NCI-H1092 (cell line): ENCODE data around the gene MPPED1.

Experiments
- DNase-seq: peaks from one replicate; lab custom pipeline; 2025; lab: John Stamatoyannopoulos, UW

Gene MPPED1, protein sequence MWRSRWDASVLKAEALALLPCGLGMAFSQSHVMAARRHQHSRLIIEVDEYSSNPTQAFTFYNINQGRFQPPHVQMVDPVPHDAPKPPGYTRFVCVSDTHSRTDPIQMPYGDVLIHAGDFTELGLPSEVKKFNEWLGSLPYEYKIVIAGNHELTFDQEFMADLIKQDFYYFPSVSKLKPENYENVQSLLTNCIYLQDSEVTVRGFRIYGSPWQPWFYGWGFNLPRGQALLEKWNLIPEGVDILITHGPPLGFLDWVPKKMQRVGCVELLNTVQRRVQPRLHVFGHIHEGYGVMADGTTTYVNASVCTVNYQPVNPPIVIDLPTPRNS

GRCh38 chr22:43411869-43412807, at the start of gene MPPED1:
TSS of gene MPPED1 (plus strand) at chr22:43412014. CDS start at chr22:43424986, 12,972 bp downstream.
- DNase-seq: no peak

- DNase-seq: no peak
Measured at GRCh38 chr22:43363315-43364168, 48.3 kb upstream of the MPPED1 start.

DNA sequence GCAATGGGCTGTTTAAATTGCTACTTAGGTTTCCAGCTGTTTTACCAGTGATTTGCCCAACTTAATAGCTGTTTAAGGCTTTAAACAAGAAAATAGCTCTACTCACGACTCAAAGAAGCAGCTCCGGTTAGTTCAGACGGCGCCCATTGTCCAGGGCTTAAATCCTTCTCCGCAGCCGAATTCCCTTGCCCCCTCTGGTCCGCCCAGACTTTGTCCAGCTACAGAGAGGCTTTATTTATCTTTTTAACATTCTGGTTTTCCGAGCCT, 47.7 kb upstream of the MPPED1 start:
- no peak for DNase-seq

GRCh38 chr22:43365715-43366440, 45.9 kb upstream of the MPPED1 start:
- DNase-seq: no peak

DNA sequence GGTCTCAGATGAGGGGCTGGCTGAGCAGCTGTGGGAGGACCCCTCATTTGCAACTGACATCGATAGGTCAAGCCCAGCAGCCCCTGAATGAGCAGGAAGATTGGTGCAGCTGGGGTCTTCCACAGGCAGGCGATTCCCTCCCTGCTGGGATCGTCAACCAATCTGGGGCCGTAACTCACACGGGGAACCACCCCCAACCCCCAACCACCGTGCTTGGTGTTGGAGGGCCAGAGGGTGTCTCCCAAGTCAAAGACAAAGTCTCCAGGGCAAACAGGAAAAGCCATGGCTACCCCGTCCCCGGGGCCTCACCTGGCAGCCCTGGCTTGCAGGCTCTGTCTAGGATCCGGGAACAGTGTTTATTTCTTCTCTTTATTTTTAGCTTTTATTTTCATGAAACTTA, 41.8 kb upstream of the MPPED1 start:
- DNase-seq: no peak

DNA sequence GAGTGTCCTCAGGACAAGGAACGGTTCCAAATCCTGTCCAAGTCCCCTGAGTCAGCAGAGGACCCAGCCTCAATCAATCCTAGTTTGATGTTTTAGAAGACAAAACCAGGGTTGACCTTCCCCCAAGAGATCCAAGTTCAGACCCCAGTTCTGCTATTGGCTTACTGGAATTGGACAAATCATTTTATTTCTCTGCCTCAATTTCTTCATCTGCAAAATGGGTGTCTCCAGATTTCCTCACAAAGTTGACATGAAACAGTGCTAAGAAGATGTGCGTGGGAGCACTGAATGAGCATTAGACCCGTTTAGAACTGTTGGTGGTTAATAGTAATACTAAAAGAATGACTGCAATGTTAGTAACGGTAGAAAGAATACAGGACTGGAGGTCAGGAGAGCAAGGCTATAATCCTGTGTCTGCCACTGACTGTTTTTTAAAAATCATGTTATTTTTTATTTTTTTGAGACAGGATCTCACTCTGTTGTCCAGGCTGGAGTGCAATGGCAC, 35.8 kb upstream of the MPPED1 start:
- no peak for DNase-seq

DNA sequence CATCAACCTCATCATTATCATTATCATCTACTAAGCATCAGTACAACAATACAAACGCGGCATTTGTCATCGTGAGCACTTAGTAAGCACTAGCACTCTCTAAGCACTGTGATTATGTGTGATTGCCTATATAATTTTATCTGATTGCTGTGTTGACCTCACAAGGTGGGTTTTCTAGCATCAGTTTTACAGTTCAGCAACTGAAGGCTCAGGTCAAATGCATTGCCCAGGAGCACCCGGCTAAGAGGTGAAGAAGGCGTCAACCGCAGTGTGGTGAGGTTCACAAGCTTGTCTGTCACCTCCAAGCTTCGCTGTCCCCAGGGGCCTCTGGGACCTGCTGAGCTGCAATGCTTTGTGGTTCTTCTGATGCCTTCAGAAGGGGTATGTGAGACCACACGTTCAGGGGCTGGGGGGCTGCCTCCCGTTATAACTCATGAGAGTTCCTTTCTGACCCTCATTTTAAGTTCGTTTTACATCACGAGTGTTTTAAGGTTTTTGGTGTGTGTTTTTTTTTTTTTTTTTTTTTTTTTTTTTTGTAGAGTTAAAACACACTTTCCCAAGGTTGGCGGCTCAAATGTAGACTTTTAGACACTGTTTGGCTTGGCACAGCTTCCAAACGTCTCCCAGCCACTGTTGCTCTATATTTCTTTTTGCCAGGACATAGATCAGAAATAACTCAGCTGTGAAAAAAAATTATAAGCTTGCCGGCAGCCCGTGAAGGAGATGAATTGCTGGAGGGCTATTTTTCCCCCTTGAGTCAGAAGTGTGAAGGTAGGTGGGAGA, 34.9 kb upstream of the MPPED1 start:
- no peak for DNase-seq

GRCh38 chr22:43377548-43377895, 34.3 kb upstream of the MPPED1 start:
- no peak for DNase-seq

GRCh38 chr22:43377896-43378704, 33.7 kb upstream of the MPPED1 start:
- peak; percentile 15 for DNase-seq

- no peak for DNase-seq
Measured at GRCh38 chr22:43381693-43382092, 30.1 kb upstream of the MPPED1 start.

DNA sequence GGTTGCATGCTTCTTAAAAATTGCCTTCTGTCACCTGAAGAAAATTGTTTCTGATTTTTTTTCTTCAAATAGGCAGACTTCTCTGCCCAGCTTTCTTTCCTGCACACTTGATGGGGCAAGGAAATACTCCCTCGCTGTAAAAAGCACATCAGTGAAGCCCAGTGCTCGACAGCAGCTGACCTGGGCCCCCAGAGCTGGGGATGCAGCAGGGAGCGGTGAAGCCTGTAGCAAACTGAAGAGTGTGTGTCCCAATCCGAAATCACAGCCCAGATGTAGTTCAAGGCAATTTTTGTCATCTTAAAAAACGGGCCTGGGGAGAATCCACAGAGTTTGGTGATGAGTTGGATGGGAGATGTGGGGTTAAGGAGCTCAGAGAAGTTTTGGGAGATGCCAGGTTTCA, 27.0 kb upstream of the MPPED1 start:
- DNase-seq: no peak

- DNase-seq: peak; percentile 12
Measured at GRCh38 chr22:43385770-43386641, 25.8 kb upstream of the MPPED1 start.

- no peak for DNase-seq
Measured at GRCh38 chr22:43387815-43388214, 24.0 kb upstream of the MPPED1 start.

GRCh38 chr22:43388420-43388851, 23.4 kb upstream of the MPPED1 start:
- DNase-seq: no peak

- no peak for DNase-seq
Measured at GRCh38 chr22:43389227-43389836, 22.5 kb upstream of the MPPED1 start.

GRCh38 chr22:43390166-43390565, 21.6 kb upstream of the MPPED1 start:
- no peak for DNase-seq

- no peak for DNase-seq
Measured at GRCh38 chr22:43390872-43391271, 20.9 kb upstream of the MPPED1 start.

DNA sequence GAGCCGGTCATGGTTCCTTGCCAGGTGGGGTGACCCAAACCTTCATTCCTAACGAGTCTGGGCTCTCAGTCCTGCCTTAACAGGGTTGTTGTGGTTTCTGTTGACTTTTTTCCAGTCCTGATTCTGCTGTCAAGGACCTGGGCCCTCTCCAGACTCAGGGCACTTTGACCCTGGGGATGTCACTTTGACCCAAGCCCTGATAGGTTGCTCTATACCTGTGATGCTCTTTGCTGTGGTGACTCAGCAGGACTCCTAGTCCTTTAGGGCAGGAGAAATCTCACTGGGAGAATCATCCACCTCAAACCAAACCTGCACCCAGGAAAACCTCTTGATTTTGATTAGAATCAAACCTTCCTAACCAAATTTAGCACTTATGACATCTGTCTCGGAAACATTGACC, 20.5 kb upstream of the MPPED1 start:
- DNase-seq: no peak
